ENCODE measurements around the gene TST.

GRCh38 chr22:36977401-36977861, 41.8 kb downstream of the TST start:
- no peak for TF ChIP-seq EP300 (IDR thresholded peaks at IDR 0.05; ENCODE audit: borderline replicate concordance in 1 of 2, control insufficient read depth in 1 of 2, low read depth in 2 of 2, low read length in 2 of 2)
- TF ChIP-seq, protein P1, sequence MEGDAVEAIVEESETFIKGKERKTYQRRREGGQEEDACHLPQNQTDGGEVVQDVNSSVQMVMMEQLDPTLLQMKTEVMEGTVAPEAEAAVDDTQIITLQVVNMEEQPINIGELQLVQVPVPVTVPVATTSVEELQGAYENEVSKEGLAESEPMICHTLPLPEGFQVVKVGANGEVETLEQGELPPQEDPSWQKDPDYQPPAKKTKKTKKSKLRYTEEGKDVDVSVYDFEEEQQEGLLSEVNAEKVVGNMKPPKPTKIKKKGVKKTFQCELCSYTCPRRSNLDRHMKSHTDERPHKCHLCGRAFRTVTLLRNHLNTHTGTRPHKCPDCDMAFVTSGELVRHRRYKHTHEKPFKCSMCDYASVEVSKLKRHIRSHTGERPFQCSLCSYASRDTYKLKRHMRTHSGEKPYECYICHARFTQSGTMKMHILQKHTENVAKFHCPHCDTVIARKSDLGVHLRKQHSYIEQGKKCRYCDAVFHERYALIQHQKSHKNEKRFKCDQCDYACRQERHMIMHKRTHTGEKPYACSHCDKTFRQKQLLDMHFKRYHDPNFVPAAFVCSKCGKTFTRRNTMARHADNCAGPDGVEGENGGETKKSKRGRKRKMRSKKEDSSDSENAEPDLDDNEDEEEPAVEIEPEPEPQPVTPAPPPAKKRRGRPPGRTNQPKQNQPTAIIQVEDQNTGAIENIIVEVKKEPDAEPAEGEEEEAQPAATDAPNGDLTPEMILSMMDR (IDR thresholded peaks at IDR 0.05 in 2 of 3, conservative IDR thresholded peaks at IDR 0.05 in 1 of 3; ENCODE audit: control insufficient read depth in 2 of 3, extremely low read depth in 1 of 3, insufficient read depth in 1 of 3, low read depth in 3 of 3, low read length in 3 of 3), result peak; percentile 65 to 78 (median 74)
- TF ChIP-seq CBX5 (IDR thresholded peaks at IDR 0.05; ENCODE audit: low read depth), result no peak
- TF ChIP-seq PKNOX1 (IDR thresholded peaks at IDR 0.05), result no peak
- no peak for TF ChIP-seq BACH1 (IDR thresholded peaks at IDR 0.05; ENCODE audit: borderline replicate concordance)
- 0 out of 2 replicates have a peak, but pooled peaks have one; percentile 12 for TF ChIP-seq RAD21 (IDR thresholded peaks at IDR 0.05; ENCODE audit: insufficient read depth, low read depth, low read length)
- no peak for TF ChIP-seq FOS (IDR thresholded peaks at IDR 0.05; ENCODE audit: borderline replicate concordance, extremely low read depth, insufficient read length)
- 0 out of 2 replicates have a peak, but pooled peaks have one; percentile 17 for TF ChIP-seq POLR2A (IDR thresholded peaks at IDR 0.05; ENCODE audit: low read depth, low read length)
- TF ChIP-seq POLR2AphosphoS2 (IDR thresholded peaks at IDR 0.05; ENCODE audit: low read depth, low read length), result no peak
- TF ChIP-seq CHD4 (IDR thresholded peaks at IDR 0.05), result no peak
- no peak for TF ChIP-seq NFIC (IDR thresholded peaks at IDR 0.05; ENCODE audit: low read depth, low read length)
